Measurements from ENCODE around the gene ELFN2.

Gene ELFN2

GRCh38 chr22:37462436-37462835 lies 35.2 kb upstream of the ELFN2 start:
- no peak overlapping the region for H3K4me3 ChIP-seq
- TF ChIP-seq CTCF (IDR thresholded peaks at IDR 0.05): no peak
- H3K27ac ChIP-seq: no peak overlapping the region
- DNase-seq (ENCODE audit: low spot score): no peak

- no peak overlapping the region for H3K27ac ChIP-seq
- DNase-seq (ENCODE audit: low spot score): no peak
- no peak overlapping the region for H3K4me3 ChIP-seq
- TF ChIP-seq CTCF (IDR thresholded peaks at IDR 0.05): no peak
Observed at GRCh38 chr22:37461961-37462360, 34.7 kb upstream of the ELFN2 start.

GRCh38 chr22:37460684-37461083 lies 33.4 kb upstream of the ELFN2 start:
- DNase-seq (ENCODE audit: low spot score): no peak
- no peak for TF ChIP-seq CTCF (IDR thresholded peaks at IDR 0.05)
- H3K27ac ChIP-seq: no peak overlapping the region
- H3K4me3 ChIP-seq: no peak overlapping the region

- no peak for TF ChIP-seq CTCF (IDR thresholded peaks at IDR 0.05)
Observed at GRCh38 chr22:37459206-37459605, 31.9 kb upstream of the ELFN2 start.

GRCh38 chr22:37457093-37457893 lies 30.0 kb upstream of the ELFN2 start:
- DNase-seq (ENCODE audit: low spot score): no peak
- TF ChIP-seq CTCF (IDR thresholded peaks at IDR 0.05): peak; percentile 49
- Histone ChIP-seq H3K4me3 (no peak overlapping the region), H3K27ac (no peak overlapping the region)

More at GRCh38 chr22:37459206-37459605, 31.9 kb upstream of the ELFN2 start:
- no peak overlapping the region for H3K4me3 ChIP-seq
- H3K27ac ChIP-seq: no peak overlapping the region
- no peak for DNase-seq (ENCODE audit: low spot score)

GRCh38 chr22:37456346-37456745 lies 29.1 kb upstream of the ELFN2 start:
- Histone ChIP-seq H3K4me3 (no peak overlapping the region), H3K27ac (no peak overlapping the region)
- no peak for DNase-seq (ENCODE audit: low spot score)
- no peak for TF ChIP-seq CTCF (IDR thresholded peaks at IDR 0.05)

GRCh38 chr22:37455896-37456295 lies 28.6 kb upstream of the ELFN2 start:
- no peak overlapping the region for H3K4me3 ChIP-seq
- TF ChIP-seq CTCF (IDR thresholded peaks at IDR 0.05): no peak
- DNase-seq (ENCODE audit: low spot score): no peak
- no peak overlapping the region for H3K27ac ChIP-seq
